Sigmoid colon (tissue), 4 donors: ENCODE measurements around the gene FNDC3A.

Experiments used
- CTCF ChIP-seq, 4 experiments: fragments of 450-650 bp in 3 of 4; fragments of 200-600 bp in 1 of 4; IDR thresholded peaks; one replicate each; pipeline ENCODE4 v1.5.1; 2016 to 2019; ENCODE audit warnings: antibody characterized with exemption in 4 of 4, mild to moderate bottlenecking in 3 of 4, moderate library complexity in 2 of 4
- POLR2A ChIP-seq, 2 donors: fragments of 450-650 bp; IDR thresholded peaks; one replicate each; pipeline ENCODE4 v1.6.1; 2016; ENCODE audit warnings: antibody characterized with exemption in 2 of 2, mild to moderate bottlenecking in 2 of 2, moderate library complexity in 2 of 2
- POLR2AphosphoS5 ChIP-seq, 4 donors: sonication (generic); formaldehyde crosslinking; IDR thresholded peaks; one replicate each; pipeline ENCODE4 v1.6.1; 2017; ENCODE audit warnings: antibody characterized with exemption in 4 of 4

DNA sequence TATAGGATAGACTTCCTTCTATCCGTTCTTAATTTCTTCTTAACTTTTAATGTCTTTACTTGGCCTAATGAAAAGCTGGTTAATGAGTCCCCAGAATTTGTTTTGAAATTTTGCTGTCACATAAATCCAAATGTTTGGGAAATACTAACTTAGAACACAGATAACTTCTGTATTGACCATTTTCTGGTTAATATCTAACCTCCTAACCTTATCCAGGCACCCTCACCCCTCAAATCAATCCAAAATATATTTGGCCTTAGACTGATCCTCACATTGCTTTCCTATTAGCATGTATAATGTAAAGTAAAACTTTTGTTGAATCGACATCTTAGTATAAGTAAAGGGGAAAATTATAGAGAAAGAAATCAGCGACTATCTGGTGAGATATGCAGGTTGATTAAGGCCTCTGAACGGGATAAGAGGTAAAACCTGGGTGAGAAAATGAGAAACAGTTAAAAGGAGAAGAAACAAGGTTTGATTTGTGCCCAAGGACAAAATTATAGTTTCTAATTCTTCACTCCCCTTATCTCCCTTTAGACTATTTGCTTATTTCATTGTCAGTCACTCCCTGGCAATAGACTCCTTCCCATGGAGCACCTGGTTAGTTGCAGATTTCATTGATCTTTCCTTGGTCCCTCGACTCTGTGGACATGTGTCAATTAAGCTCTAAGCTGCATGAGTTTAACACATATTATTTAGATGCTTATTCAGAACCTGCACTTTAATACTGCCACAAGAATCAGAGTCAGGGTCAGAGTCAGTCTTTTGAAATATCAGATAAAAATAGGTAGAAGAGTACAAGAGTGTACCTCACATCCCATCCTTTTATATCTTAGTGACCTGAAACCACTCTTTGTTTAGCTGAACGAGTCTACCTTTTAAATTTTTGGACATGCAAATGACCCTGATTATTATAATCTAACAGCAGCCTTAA is 125.2 kb downstream of the FNDC3A start:
- TF ChIP-seq POLR2A (IDR thresholded peaks at IDR 0.05): no peak
- TF ChIP-seq CTCF (IDR thresholded peaks at IDR 0.05): no peak
- TF ChIP-seq POLR2AphosphoS5 (IDR thresholded peaks at IDR 0.05): no peak
